Ectodermal cell (in vitro differentiated cells): Measurements from ENCODE around the gene PILRA.

Source experiments
- H3K27ac ChIP-seq: 2 replicates; pipeline ENCODE4 v1.7.0; 2013; ENCODE audit warnings: mild to moderate bottlenecking, low read depth, low read length; ENCODE audit not compliant: insufficient read depth, poor library complexity, severe bottlenecking
- H3K27me3 ChIP-seq: 2 replicates; pipeline ENCODE4 v1.7.0; 2013; ENCODE audit warnings: mild to moderate bottlenecking, low read length; ENCODE audit not compliant: insufficient read depth, control insufficient read depth, poor library complexity, severe bottlenecking
- H3K36me3 ChIP-seq: one replicate; pipeline ENCODE4 v1.7.0; 2013; ENCODE audit warnings: low read length; ENCODE audit not compliant: control insufficient read depth, insufficient read depth
- H3K4me1 ChIP-seq: one replicate; pipeline ENCODE4 v1.7.0; 2013; ENCODE audit warnings: low read length; ENCODE audit not compliant: control insufficient read depth, insufficient read depth
- H3K4me3 ChIP-seq: 2 replicates; pipeline ENCODE4 v1.7.0; 2013; ENCODE audit warnings: low read depth, low read length, control low read depth; ENCODE audit not compliant: insufficient read depth
- H3K9me3 ChIP-seq: 2 replicates; pipeline ENCODE4 v1.7.0; 2013; ENCODE audit warnings: mild to moderate bottlenecking, low read length, moderate library complexity; ENCODE audit not compliant: control insufficient read depth
- WGBS, 2 experiments: methylation state at CpG; one replicate each; pipeline ENCODE4 v1.1.7; 2013; ENCODE audit warnings: missing lambda C conversion rate in 2 of 2; 5-methylcytosine and 5-hydroxymethylcytosine counted together

The PILRA gene

GRCh38 chr7:100407285-100408180 lies 34.2 kb downstream of the PILRA start:
- no peaks in the 10 kb centered on the region for H3K4me1 ChIP-seq
- H3K9me3 ChIP-seq, result no peaks in the 10 kb centered on the region
- 54 to 57% methylated on average over 12 of the region's 12 CpGs for WGBS, 2 experiments
- no peaks in the 10 kb centered on the region for H3K36me3 ChIP-seq
- H3K4me3 ChIP-seq, result no peak overlapping the region
- no peaks in the 10 kb centered on the region for H3K27me3 ChIP-seq
- no peak overlapping the region for H3K27ac ChIP-seq

- Histone ChIP-seq H3K36me3 (no peaks in the 10 kb centered on the region), H3K4me1 (no peaks in the 10 kb centered on the region), H3K27me3 (no peaks in the 10 kb centered on the region), H3K9me3 (no peaks in the 10 kb centered on the region), H3K4me3 (no peak overlapping the region), H3K27ac (no peak overlapping the region)
- WGBS, 2 experiments, result 84 to 85% methylated on average over 6 of the region's 6 CpGs
These were observed 37.8 kb downstream of the PILRA start for GRCh38 chr7:100411101-100411500.

DNA sequence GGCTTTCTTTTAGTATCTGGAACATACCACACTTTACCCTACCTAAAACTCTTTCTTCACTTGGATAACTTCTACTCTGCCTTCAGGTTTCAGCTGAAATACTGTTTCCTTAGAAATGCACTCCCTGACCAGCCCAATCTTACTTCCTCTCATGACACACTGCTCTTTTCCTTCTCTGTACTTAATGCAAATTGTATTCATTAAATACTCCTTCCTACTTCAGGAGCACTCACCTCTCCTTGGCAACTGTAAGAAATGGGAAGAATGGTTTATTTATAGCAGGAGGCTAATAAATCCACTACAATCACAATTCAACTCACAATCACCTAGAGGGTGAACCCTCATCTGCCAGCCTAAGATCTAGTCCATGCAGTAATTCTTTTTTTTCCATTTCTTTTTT lies 40.1 kb downstream of the PILRA start:
- no peaks in the 10 kb centered on the region for H3K36me3 ChIP-seq
- H3K27me3 ChIP-seq, result no peaks in the 10 kb centered on the region
- H3K27ac ChIP-seq, result no peak overlapping the region
- H3K4me3 ChIP-seq, result no peak overlapping the region
- H3K9me3 ChIP-seq, result no peaks in the 10 kb centered on the region
- no peaks in the 10 kb centered on the region for H3K4me1 ChIP-seq

- Histone ChIP-seq H3K4me3 (no peak overlapping the region), H3K9me3 (no peaks in the 10 kb centered on the region), H3K27ac (no peak overlapping the region), H3K27me3 (no peaks in the 10 kb centered on the region), H3K36me3 (no peaks in the 10 kb centered on the region), H3K4me1 (no peaks in the 10 kb centered on the region)
- 83 to 100% methylated on average over 1 of the region's 1 CpG for WGBS, 2 experiments
These were observed 40.6 kb downstream of the PILRA start for GRCh38 chr7:100413889-100414288.

- WGBS, 2 experiments, result 93 to 97% methylated on average over 5 of the region's 5 CpGs
- no peak overlapping the region for H3K4me3 ChIP-seq
- no peaks in the 10 kb centered on the region for H3K4me1 ChIP-seq
- H3K27me3 ChIP-seq, result no peaks in the 10 kb centered on the region
- H3K36me3 ChIP-seq, result no peaks in the 10 kb centered on the region
- no peak overlapping the region for H3K27ac ChIP-seq
- no peaks in the 10 kb centered on the region for H3K9me3 ChIP-seq
These were observed 42.2 kb downstream of the PILRA start for GRCh38 chr7:100415448-100415847.

DNA sequence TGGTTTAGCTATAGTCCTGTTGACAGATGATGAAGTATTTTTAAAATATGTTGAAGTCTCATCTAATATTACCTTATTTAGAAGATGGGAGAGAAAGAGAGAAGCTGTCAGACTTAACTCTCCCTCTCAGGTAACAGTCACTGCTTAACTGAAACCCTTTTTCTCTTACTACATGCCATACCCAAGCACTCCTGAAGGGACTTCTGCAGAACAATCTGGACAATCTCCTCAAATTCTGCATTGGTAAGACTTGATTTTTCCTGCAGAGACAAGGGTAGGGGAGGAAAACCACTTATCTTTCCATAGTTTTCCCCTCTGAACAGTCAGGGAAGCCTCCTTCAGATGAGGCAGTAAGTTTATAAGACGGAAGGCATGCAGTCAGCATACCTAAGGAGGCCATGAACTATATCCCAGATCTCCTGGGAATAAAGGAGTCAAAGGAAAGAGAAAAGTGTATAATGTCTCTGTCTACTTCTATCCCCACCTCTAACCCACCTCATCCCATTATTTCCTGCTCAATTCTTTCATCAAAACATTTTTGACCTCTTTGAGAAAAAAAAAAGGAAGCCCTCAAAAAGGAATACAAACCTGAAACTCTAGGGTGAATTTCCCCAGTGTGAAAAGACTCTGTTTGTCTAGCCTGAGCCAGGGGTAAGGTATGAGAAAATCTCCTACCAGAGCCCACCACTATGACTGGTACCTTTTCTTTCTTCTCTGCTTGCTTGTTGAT lies 45.8 kb downstream of the PILRA start:
- 71 to 94% methylated on average over 1 of the region's 1 CpG for WGBS, 2 experiments

DNA sequence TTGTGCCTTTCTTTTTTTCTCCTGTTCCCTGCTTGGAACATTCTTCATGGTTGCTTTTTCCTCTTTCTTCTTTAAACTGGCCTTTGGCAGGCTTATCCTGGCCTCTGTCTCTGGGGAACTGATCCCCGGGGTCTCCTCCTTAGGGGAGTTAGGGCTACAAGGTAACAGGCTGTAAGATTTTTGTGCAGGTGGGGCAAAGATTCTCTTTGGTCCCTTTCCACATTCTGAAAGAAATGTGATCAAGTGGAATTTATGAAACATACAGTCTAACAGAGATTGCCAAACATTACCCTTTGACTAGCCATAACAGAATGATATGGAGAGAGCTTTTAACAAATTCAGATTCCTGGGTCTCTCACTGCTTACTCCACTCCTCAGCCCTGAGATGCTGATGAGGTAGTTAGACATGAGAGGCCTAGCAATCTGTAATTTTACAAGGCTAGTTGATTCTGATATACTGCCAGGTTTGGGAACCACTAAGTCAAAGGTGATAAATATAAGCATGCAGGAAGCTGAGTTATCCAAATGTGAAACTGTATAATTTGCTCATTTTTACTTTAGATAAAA lies 46.5 kb downstream of the PILRA start:
- H3K9me3 ChIP-seq, result no peaks in the 10 kb centered on the region
- no peak overlapping the region for H3K4me3 ChIP-seq
- H3K27me3 ChIP-seq, result no peaks in the 10 kb centered on the region
- 86 to 93% methylated on average over 1 of the region's 1 CpG for WGBS, 2 experiments
- no peaks in the 10 kb centered on the region for H3K4me1 ChIP-seq
- no peaks in the 10 kb centered on the region for H3K36me3 ChIP-seq
- H3K27ac ChIP-seq, result no peak overlapping the region

More for the DNA sequence above, 45.8 kb downstream of the PILRA start:
- Histone ChIP-seq H3K27ac (no peak overlapping the region), H3K4me3 (no peak overlapping the region), H3K9me3 (no peaks in the 10 kb centered on the region), H3K27me3 (no peaks in the 10 kb centered on the region), H3K4me1 (no peaks in the 10 kb centered on the region), H3K36me3 (no peaks in the 10 kb centered on the region)

- peaks cover 10% of the 10 kb centered on the region for H3K27me3 ChIP-seq
- no peak overlapping the region for H3K27ac ChIP-seq
- no peak overlapping the region for H3K4me3 ChIP-seq
- no peaks in the 10 kb centered on the region for H3K4me1 ChIP-seq
- H3K36me3 ChIP-seq, result no peaks in the 10 kb centered on the region
- 83 to 88% methylated on average over 6 of the region's 6 CpGs for WGBS, 2 experiments
- peaks cover 5% of the 10 kb centered on the region for H3K9me3 ChIP-seq
These were observed 50.0 kb downstream of the PILRA start for GRCh38 chr7:100423315-100423714.

DNA sequence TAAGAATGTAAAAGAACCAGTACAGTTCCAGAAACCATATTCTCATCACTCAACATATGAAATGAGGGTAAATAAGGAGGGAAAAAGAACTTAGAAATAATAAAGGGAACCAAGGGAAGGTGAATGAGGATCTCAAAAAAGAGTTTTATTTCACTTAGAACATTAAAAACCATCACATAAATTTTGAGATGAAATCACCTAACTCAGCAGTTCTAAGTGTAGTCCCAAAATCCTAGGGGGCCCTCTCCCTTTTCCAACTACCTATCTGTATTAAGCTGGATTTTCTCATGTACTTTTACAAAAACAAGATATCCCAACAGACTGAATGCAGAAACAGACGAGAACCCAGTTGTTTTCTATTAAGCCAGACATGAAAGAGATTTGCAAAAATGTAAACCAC lies 52.1 kb downstream of the PILRA start:
- H3K9me3 ChIP-seq, result peaks cover 5% of the 10 kb centered on the region
- H3K4me3 ChIP-seq, result no peak overlapping the region
- H3K4me1 ChIP-seq, result no peaks in the 10 kb centered on the region
- no peaks in the 10 kb centered on the region for H3K36me3 ChIP-seq
- WGBS, 2 experiments, result 22 to 40% methylated on average over 1 of the region's 1 CpG
- no peak overlapping the region for H3K27ac ChIP-seq
- H3K27me3 ChIP-seq, result peaks cover 10% of the 10 kb centered on the region

GRCh38 chr7:100426516-100426915 lies 53.2 kb downstream of the PILRA start:
- no peak overlapping the region for H3K27ac ChIP-seq
- H3K4me1 ChIP-seq, result peaks cover 12% of the 10 kb centered on the region
- no peak overlapping the region for H3K4me3 ChIP-seq
- no peaks in the 10 kb centered on the region for H3K36me3 ChIP-seq
- peaks cover 10% of the 10 kb centered on the region for H3K27me3 ChIP-seq
- H3K9me3 ChIP-seq, result peaks cover 5% of the 10 kb centered on the region
